Activated CD4-positive, alpha-beta T cell treated with anti-CD3 and anti-CD28 coated beads, Interleukin-2, amount 10 ng/mL, durations not matched to agents 7 days and 5 days (primary cell): ENCODE measurements around the gene ZBTB46. TPM values are rescaled to one million over a fixed set of nuclear protein-coding genes. Genes with fewer than 3 reads are reported as not detected.

Experiments used
- CTCF ChIA-PET: fragments of 350-600 bp; sonication (Branson Sonifier 250); formaldehyde crosslinking; loops from one replicate; lab custom pipeline; 2021; ENCODE audit warnings: antibody characterized with exemption; lab: Charles Lee
- POLR2A ChIA-PET: fragments of 350-600 bp; sonication (Branson Sonifier 250); formaldehyde crosslinking; loops from one replicate; lab custom pipeline; 2021; ENCODE audit warnings: antibody characterized with exemption; lab: Charles Lee
- DNase-seq: peaks from one replicate; pipeline ENCODE4 v3.0.0-alpha.2; 2020
- H3K27ac Mint-ChIP-seq: one replicate; pipeline ENCODE4 v1.8.0; 2021; ENCODE audit warnings: mild to moderate bottlenecking, moderate library complexity, mixed read lengths
- H3K27me3 Mint-ChIP-seq: one replicate; pipeline ENCODE4 v1.8.0; 2021; ENCODE audit warnings: mixed read lengths
- H3K36me3 Mint-ChIP-seq: one replicate; pipeline ENCODE4 v1.8.0; 2021; ENCODE audit warnings: low read depth, mixed read lengths
- H3K4me1 Mint-ChIP-seq: one replicate; pipeline ENCODE4 v1.8.0; 2021; ENCODE audit warnings: mixed read lengths
- H3K4me3 Mint-ChIP-seq: one replicate; pipeline ENCODE4 v1.8.0; 2021; ENCODE audit warnings: mild to moderate bottlenecking, moderate library complexity, mixed read lengths
- H3K9me3 Mint-ChIP-seq: one replicate; pipeline ENCODE4 v1.8.0; 2021; ENCODE audit warnings: mixed read lengths
- total RNA-seq, 2 experiments: library from RNA; stranded (reverse); gene quantifications; one replicate each; pipeline ENCODE4 v1.2.3, GENCODE V29; 2021

Gene ZBTB46
- total RNA-seq, 2 experiments from 2014 or later = not detected

DNA sequence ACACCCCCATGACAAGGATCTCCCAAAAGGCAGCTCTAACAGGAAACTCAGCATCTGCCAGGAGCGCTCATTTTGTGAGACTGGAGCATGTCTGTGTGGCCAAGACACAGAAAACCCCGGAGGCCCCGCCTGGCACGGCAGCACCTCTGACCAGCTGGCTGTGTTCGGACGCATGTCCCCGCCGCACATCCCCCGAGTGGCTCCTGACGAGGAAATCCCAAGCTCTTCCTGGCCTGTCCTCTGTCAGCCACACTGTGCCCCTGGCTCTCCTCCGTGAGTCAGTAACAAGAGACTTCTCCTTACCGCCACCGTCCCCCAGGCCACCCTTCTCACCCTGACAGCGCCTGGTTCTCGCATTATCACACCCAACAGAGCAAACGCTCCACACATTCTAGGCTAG is 77.1 kb downstream of the ZBTB46 start:
- H3K4me3 Mint-ChIP-seq = no peak overlapping the region
- H3K36me3 Mint-ChIP-seq = no peaks in the 10 kb centered on the region
- peak overlapping the region; percentile 57 for H3K27ac Mint-ChIP-seq
- DNase-seq = no peak
- ChIA-PET CTCF (interaction anchor here (1.6 kb wide), 1 partner anchor 216 kb away, joined by 3 read pairs; the partner anchor contains the start of gene PTK6), POLR2A (no interaction called here)
- H3K9me3 Mint-ChIP-seq = no peaks in the 10 kb centered on the region
- H3K4me1 Mint-ChIP-seq = peaks cover 40% of the 10 kb centered on the region
- H3K27me3 Mint-ChIP-seq = peaks cover 2% of the 10 kb centered on the region

- Mint-ChIP-seq H3K9me3 (no peaks in the 10 kb centered on the region), H3K4me1 (peaks cover 43% of the 10 kb centered on the region), H3K27ac (no peak overlapping the region), H3K27me3 (peaks cover 2% of the 10 kb centered on the region), H3K36me3 (no peaks in the 10 kb centered on the region), H3K4me3 (no peak overlapping the region)
- ChIA-PET POLR2A (no interaction called here), CTCF (interaction anchor here (1.6 to 5.6 kb wide), 2 partner anchors 16 to 216 kb away, joined by 3 to 27 read pairs; partner anchors contain the start of genes LIME1 and PTK6)
- DNase-seq = no peak
Measured at GRCh38 chr20:63753381-63753780, 77.7 kb downstream of the ZBTB46 start.

GRCh38 chr20:63752411-63753101 is 78.5 kb downstream of the ZBTB46 start:
- H3K9me3 Mint-ChIP-seq = no peaks in the 10 kb centered on the region
- no peak for DNase-seq
- no peaks in the 10 kb centered on the region for H3K36me3 Mint-ChIP-seq
- peaks cover 2% of the 10 kb centered on the region for H3K27me3 Mint-ChIP-seq
- POLR2A ChIA-PET = no interaction called here
- no peak overlapping the region for H3K4me3 Mint-ChIP-seq
- no peak overlapping the region for H3K27ac Mint-ChIP-seq
- peaks cover 43% of the 10 kb centered on the region for H3K4me1 Mint-ChIP-seq
- CTCF ChIA-PET = interaction anchor here (1.6 to 5.6 kb wide), 2 partner anchors 15 to 215 kb away, joined by 3 to 27 read pairs; partner anchors contain the start of genes LIME1 and PTK6

DNA sequence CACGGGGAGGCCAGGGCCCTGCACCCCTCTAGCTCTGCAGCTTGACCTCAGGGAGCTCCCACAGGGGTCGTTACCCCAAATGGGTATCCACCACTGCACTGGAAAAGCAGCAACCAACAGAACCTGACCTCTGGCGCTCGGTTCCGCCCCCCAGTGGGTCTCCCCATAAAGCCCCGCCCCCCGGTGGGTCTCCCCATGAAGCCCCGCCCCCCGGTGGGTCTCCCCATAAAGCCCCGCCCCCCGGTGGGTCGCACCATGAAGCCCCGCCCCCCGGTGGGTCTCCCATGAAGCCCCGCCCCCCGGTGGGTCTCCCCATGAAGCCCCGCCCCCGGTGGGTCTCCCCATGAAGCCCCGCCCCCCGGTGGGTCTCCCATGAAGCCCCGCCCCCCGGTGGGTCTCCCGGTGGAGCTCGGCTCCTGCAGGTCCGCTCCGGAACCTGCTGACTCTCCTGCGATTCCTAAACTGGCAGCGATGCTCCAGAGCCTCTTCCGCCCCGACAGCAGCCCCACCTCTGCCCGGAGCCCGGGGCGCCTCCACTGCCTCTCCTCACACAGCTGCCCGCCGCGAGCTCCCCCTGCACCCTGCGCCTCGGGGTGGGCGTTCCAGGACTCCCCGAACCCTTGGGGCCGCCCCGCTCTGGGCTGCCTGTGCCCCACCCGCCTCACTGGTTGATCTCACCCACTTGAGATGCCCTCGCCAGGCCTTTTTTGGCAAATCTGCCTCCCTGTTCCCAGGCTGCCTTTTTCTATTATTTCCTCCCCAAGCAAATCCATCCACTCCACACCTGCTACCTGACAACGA is 79.4 kb downstream of the ZBTB46 start:
- H3K4me1 Mint-ChIP-seq = peaks cover 36% of the 10 kb centered on the region
- H3K36me3 Mint-ChIP-seq = no peaks in the 10 kb centered on the region
- POLR2A ChIA-PET = no interaction called here
- peak overlapping the region; percentile 64 for H3K4me3 Mint-ChIP-seq
- H3K27ac Mint-ChIP-seq = peak overlapping the region; percentile 97
- no peaks in the 10 kb centered on the region for H3K9me3 Mint-ChIP-seq
- CTCF ChIA-PET = interaction anchor here (1.1 to 5.6 kb wide), 2 partner anchors 14 to 35 kb away, joined by 4 to 27 read pairs; partner anchors contain the start of gene LIME1
- peak; percentile 50 for DNase-seq
- H3K27me3 Mint-ChIP-seq = peaks cover 2% of the 10 kb centered on the region

DNA sequence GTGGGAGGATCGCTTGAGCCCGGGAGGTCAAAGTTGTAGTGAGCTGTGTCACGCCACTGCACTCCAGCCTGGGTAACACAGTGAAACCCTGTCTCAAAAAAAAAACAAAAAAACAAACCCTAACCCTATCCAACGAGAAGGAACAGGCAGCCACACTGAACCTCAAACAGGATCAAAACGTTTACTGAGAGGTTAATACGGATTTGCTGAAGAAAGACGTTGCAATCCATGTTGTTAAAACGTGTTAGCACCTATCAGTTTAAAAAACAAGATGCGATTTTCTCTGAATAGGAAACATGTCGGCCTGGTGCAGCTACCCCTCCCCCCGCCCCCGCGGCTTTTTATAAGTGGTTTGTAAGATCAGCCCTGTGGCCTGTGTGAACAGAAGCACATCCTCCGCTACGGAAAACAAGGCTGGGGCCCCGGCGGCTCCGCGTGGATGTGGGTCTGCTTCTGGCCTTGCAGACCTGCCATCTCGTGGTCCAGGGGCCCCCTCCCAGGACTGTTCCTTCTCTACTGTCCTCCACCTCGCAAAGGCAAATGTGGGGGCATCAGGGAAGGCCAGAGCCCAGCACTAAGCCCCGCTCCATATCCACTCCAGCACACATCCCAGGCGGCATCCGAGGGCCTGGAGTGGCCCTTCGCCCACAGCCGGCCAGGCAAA is 80.1 kb downstream of the ZBTB46 start:
- peak; percentile 77 for DNase-seq
- peaks cover 28% of the 10 kb centered on the region for H3K4me1 Mint-ChIP-seq
- ChIA-PET POLR2A (no interaction called here), CTCF (interaction anchor here (0.6 to 5.6 kb wide), 6 partner anchors 10 to 43 kb away, joined by 3 to 27 read pairs (median 4); partner anchors contain the start of genes ARFRP1, LIME1 and ZGPAT)
- peaks cover 2% of the 10 kb centered on the region for H3K27me3 Mint-ChIP-seq
- no peaks in the 10 kb centered on the region for H3K36me3 Mint-ChIP-seq
- peak overlapping the region; percentile 64 for H3K4me3 Mint-ChIP-seq
- no peaks in the 10 kb centered on the region for H3K9me3 Mint-ChIP-seq
- peak overlapping the region; percentile 97 for H3K27ac Mint-ChIP-seq

DNA sequence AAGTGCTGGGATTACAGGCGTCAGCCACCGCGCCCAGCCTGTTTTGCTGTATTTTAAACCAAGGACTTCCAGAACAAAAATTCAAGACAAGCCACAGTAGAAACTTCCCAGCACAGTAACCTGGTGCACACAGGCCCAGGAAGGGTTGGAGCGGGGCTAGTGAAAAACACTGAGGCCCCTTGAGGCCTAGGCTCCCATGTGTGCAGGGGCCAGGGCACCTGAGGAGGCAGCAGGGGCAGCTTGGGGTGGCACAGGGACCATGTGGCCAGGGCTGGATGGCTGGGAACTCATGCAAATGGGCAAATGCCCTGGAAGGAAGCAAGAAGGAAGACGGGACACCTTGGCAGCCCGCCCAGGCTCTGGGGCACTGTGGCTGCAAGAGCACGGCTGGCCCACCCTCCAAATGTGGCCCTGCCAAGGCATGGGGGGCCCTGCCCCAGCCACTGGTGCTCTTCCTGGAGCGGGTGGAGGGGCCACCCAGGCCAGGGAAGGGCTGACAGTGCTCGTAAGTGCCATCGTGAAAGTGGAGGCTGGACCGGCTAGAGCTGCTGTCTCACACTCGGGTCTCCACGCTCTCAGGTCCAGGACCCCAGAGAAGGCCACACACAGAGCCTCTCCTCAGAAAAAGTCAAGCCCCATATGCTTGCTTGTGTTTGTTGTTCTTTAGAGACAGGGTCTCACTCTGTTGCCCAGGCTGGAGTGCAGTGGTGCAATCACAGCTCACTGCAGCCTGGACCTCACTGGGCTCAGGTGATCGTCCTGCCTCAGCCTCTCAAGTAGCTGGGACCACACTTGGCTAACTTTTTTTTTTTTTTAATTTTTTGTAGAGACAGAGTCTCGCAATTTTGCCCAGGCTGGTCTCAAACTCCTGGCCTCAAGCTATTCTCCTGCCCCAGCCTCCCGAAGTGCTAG is 81.2 kb downstream of the ZBTB46 start:
- Mint-ChIP-seq H3K27ac (peak overlapping the region; percentile 97), H3K36me3 (no peaks in the 10 kb centered on the region), H3K9me3 (no peaks in the 10 kb centered on the region), H3K4me3 (no peak overlapping the region), H3K27me3 (peaks cover 2% of the 10 kb centered on the region), H3K4me1 (peaks cover 26% of the 10 kb centered on the region)
- CTCF ChIA-PET = interaction anchor here (0.6 to 5.6 kb wide), 5 partner anchors 13 to 108 kb away, joined by 3 to 27 read pairs (median 3); partner anchors contain the start of genes ARFRP1, LIME1 and ZGPAT
- DNase-seq = no peak
- POLR2A ChIA-PET = no interaction called here

DNA sequence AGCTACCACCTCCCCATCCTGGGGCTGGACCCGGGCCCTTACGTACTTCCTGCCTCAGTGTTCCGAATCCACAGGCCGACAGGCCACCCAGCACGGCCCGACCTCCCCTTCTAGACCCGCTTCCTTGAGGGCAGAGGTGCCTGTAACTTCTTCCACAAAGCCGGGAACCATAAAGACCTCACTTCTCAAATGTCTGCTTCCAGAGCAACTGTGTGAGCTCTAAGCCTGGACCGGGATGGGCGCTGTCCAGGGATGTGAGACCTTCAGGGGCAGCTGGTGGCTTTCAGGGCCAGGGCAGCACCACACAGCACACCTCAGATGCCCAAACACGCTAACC is 82.2 kb downstream of the ZBTB46 start:
- H3K36me3 Mint-ChIP-seq = peaks cover under 1% of the 10 kb centered on the region

GRCh38 chr20:63748070-63748933 is 82.8 kb downstream of the ZBTB46 start:
- peak overlapping the region; percentile 69 for H3K27ac Mint-ChIP-seq
- no peak for DNase-seq
- peaks cover 4% of the 10 kb centered on the region for H3K36me3 Mint-ChIP-seq
- ChIA-PET POLR2A (no interaction called here), CTCF (interaction anchor here (5.6 kb wide), 1 partner anchor 11 kb away, joined by 27 read pairs; the partner anchor contains the start of gene LIME1)
- H3K4me3 Mint-ChIP-seq = no peak overlapping the region
- no peaks in the 10 kb centered on the region for H3K27me3 Mint-ChIP-seq
- H3K4me1 Mint-ChIP-seq = peaks cover 24% of the 10 kb centered on the region
- H3K9me3 Mint-ChIP-seq = no peaks in the 10 kb centered on the region

More for the DNA sequence above, 82.2 kb downstream of the ZBTB46 start:
- Mint-ChIP-seq H3K4me3 (no peak overlapping the region), H3K27me3 (no peaks in the 10 kb centered on the region), H3K9me3 (no peaks in the 10 kb centered on the region), H3K27ac (peak overlapping the region; percentile 69), H3K4me1 (peaks cover 24% of the 10 kb centered on the region)
- no peak for DNase-seq
- POLR2A ChIA-PET = no interaction called here
- CTCF ChIA-PET = interaction anchor here (5.6 kb wide), 1 partner anchor 12 kb away, joined by 27 read pairs; the partner anchor contains the start of gene LIME1

GRCh38 chr20:63747622-63748069 is 83.4 kb downstream of the ZBTB46 start:
- Mint-ChIP-seq H3K4me1 (peaks cover 24% of the 10 kb centered on the region), H3K27ac (no peak overlapping the region), H3K36me3 (peaks cover 6% of the 10 kb centered on the region), H3K9me3 (no peaks in the 10 kb centered on the region), H3K4me3 (no peak overlapping the region), H3K27me3 (no peaks in the 10 kb centered on the region)
- ChIA-PET POLR2A (no interaction called here), CTCF (interaction anchor here (1.4 to 5.6 kb wide), 2 partner anchors 10 to 40 kb away, joined by 3 to 27 read pairs; partner anchors contain the start of genes ARFRP1, LIME1 and ZGPAT)
- no peak for DNase-seq

DNA sequence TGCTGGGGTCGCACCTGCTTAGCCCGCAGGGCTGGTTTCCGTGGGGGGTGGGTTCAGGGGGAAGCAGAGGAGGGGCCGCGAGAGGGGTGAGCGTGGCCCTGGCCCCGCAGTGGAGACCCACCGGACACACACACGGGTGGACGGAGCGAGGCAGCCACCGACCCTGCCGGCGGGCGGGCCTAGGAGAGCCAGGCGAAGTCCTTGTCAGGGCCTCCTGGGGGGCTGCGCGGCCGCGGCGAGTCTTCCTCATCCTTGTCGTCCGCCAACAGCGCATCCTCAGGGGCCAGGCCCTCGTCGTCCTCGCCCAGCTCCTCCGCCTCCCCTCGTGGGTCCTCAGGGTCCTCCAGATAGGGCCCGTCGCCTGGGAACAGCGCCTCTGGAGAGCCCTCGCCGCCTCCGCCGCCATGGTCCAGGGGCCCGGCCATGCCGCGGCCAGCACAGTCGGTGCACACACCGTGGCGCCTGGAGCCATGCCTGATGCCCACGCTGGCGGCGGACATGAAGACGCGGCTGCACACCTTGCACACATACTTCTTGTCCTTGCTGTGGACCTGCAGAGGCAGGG is 84.2 kb downstream of the ZBTB46 start:
- H3K4me3 Mint-ChIP-seq = no peak overlapping the region
- peaks cover 6% of the 10 kb centered on the region for H3K36me3 Mint-ChIP-seq
- ChIA-PET POLR2A (no interaction called here), CTCF (interaction anchor here (1.4 kb wide), 1 partner anchor 39 kb away, joined by 3 read pairs; the partner anchor contains the start of genes ARFRP1 and ZGPAT)
- H3K27me3 Mint-ChIP-seq = no peaks in the 10 kb centered on the region
- no peaks in the 10 kb centered on the region for H3K9me3 Mint-ChIP-seq
- no peak for DNase-seq
- peaks cover 21% of the 10 kb centered on the region for H3K4me1 Mint-ChIP-seq
- H3K27ac Mint-ChIP-seq = no peak overlapping the region
